HG03280 (cell line): ENCODE results near the gene MEPCE.

Source experiments
- ATAC-seq: cut with Tn5 transposase; IDR thresholded peaks from one replicate; pipeline ENCODE4 v1.9.1; 2021; ENCODE audit warnings: mild to moderate bottlenecking, moderate library complexity; ENCODE audit not compliant: unreplicated experiment

MEPCE gene

DNA sequence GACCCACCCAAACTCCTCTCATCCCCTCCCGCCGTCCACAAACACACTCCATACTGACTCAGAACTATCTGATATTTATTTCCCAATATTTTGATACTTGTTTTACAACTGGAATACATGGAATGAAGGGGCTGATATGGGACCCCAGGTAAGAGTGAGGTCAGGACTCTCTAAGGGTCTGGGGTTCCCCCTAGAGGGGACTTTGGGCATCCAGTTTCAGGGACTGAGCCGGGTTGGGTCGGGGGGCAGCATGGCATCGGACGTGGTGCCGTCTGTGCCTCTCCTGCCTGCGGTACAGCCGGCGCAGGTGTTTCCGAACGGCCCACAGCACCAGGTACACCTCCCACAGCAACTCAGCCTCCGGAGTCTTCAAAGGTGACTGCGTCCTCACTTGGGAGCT lies 26.9 kb downstream of the MEPCE start:
- no peak for ATAC-seq

DNA sequence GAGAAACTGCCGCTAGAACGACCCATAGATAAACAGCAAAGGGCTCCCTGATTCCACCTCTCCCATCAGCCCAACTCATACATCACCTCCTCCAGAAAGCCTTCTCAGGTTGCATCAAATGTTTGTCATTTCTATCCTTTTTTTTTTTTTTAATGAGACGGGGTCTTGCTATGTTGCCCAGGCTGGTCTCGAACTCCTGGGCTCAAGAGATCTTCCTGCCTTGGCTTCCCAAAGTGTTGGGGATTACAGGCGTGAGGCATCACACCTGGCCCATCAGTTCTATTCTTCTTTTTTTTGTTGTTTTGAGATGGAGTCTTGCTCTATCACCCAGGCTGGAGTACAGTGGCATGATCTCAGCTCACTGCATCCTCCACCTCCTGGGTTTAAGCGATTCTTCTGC lies 27.4 kb downstream of the MEPCE start:
- ATAC-seq, result no peak

DNA sequence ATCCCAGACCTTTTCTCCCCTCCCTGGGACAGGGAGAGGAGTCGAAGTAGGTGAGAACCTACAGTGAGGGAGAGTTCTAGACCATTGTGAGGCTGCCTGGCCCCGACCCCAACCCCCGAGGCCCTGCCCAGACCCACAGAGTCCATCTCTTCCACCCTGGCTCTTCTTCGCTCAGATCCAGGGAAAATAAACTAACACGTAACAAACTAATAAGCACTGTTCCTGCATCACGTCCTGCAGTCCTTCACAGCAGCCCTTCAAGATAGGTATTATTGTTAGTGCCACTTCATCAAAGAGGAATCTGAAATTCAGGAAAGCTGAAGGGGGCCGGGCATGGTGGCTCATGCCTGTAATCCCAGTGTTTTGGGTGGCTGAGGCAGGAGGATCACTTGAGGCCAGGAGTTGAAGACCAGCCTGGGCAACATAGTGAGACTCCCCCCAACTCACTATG lies 34.6 kb downstream of the MEPCE start, which contains the start of gene SPACDR:
SPACDR (minus strand) TSS at position 51 of the 451 bp plus-strand sequence. CDS start 235 bp downstream, outside the sequence.
- no peak for ATAC-seq

DNA sequence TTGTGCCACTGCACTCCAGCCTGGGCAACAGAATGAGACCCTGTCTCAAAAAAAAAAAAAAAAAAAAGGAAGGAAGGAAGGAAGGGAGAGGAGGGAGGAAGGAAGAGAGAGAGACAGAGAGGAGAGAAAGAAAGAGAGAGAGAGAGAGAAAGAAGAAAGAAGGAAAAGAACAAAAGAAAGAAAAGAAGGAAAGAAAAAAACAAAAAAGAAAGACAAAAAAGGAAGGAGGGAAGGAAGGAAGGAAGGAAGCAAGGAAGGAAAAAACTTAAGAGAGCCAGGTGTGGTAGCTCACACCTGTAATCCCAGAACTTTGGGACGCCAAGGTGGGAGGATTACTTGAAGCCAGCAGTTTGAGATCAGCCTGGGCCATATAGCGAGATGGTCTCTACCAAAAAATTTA lies 35.2 kb downstream of the MEPCE start:
- no peak for ATAC-seq

DNA sequence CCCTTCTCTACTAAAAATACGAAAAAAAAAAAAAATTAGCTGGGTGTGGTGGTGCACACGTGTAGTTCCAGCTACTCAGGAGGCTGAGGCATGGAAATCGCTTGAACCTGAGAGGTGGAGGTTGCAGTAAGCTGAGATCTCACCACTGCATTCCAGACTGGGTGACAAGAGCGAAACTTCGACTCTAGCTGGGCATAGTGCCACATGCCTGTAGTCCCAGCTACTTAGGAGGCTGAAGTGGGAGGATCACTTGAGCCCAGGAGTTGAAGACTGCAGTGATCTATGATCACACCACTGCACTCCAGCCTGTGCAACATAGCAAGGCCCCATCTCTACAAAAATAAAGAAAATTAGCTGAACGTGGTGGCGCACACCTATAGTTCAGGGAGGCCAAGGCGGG lies 35.7 kb downstream of the MEPCE start:
- no peak for ATAC-seq

DNA sequence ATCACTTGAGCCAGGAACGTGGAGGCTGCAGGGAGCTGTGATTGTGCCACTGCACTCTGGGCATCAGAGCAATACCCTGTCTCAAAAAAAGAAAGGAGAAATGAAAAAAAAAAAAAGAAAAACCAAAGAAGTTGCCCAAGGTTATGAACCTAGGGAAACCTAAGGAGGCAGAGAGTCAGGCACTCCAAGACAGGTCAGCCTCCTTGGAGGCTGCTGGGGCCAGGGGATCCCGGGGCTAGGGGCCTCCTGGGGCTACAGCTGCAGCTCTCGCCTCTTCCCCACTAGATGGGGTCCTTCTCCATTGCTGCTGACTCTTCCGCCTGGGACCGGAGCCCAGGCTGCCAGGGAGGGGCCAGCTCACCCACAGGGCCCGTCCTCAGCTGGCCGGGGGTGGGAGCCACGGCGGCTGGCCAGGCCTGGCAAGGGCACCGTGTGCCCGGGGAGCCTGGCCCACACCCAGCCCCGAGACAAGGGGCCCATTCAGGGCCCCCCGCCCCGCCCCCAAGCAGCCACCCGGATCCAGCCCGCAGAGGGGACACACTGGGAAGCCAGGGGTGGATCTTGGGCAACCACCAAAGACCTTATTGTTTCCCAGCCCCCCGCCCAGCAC lies 36.2 kb downstream of the MEPCE start:
- ATAC-seq, result no peak

DNA sequence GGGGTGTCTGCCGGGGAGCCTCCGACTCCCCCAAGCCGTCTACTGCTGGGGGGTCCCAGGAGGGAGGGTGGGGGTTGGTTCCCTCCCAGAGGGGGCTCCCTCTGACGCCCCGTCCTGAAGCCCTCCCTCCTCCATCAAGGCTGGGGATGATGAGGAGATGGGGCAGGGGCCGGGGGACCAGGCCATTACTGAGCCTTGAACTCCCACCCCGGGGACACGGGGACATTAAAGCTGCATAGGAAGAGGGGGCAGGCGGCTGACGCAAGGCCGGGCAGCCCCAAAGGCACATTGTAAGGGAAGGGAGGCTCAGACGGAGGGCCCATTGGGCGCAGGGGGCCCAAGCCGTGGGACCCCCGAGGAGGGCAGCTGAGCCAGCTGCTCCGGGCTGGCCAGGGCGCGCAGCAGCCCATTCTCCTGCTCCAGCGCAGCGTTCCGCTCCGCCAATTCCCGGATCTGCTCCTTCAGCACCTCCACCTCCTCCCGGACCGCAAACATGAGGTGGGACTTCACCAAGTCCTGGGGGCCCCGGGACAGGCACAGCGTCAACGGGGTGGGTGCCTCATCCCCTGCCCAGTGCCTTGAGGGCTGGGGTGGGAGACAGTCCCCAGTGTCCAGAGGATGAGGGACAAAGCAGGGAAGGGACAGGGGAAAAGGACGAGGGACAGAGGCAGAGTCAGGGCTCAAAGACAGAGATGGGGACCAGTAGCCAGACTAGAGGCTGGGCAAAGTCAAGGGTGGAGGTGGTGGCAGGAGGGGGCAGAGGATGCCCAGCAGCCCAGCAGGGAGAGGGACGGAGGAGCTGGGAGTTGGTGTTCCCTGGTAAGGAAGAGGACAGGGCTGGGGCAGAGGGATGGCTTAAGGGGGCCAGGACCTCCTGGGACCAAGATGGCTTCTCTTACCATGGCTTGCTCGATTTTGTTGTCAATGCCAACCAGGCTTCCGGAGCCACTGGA lies 37.3 kb downstream of the MEPCE start:
- no peak for ATAC-seq

DNA sequence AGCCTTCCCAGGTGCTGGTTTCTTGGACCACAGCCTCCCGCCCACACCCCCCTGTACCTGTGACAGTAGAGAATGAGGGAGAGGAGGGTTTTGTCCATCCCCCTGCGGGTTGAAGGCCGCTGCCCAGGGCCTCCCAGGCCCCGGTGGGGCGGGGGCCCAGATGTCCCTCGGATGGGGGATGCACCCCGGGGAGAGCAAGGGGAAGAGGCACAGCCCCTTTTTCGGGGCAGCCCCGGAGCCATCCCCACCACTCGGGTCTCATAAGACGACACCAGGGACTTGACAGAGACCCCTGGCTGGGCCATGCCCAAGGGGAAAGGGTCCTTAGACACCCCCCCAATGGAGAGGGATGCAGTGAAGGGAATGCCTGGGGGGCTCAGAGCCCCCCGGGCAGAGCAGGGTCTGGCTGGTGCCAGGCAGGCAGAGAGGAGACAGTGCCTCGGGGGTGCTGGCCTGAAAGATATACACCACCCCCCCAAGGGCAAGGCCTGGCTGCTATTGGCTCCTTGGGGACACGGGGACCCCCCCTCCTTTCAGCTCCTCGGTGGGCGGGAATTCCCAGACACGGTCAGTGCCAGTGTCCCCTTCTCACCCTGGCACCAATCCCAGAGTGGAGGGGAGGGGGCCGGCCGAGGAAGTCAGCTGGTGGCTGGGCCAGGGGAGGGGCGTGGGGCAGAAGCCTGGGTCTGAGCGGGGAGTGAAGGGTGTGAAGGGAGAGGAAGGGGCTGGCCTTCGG lies 38.2 kb downstream of the MEPCE start:
- ATAC-seq, result no peak

DNA sequence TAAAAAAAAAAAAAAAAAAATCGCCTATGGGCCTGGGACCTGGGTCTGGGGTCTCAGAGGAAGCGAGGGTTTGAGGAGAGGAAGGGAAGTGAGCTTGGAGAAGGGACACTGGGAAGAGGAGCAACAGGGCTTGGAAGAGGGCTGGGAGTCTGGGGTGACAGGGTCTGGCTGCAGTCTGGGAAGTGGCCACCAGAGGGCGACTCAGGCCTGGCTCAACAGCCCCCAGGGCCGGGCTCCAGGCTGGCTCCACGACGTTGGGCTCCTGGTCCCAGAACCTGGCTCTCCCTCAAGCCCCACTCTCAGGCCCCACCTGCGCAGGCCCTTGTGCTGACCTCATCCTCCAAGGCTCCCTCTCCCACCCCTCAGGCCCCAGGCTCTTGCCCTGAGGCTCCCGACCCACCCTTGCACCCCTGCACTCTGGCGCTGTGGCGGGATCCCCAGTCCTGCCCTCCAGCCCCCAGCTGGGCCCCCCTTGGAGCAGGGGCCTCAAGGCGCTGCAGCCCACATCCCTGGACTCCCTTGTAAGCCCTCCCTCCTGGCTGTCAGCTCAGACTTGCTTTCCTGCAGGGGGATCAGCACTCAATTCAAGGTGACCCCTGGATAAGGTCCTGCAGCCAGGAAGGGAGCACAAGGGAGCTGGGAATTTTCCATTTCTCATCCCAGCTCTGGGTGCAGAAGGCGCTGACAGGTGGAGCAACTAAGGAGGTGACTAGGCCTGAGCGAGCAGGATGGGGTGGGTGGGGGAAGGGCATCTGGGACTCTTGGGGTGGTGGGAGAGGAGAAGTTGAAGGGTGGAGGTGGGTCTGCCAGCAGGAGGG lies 39.8 kb downstream of the MEPCE start:
- ATAC-seq, result peak; percentile 61

DNA sequence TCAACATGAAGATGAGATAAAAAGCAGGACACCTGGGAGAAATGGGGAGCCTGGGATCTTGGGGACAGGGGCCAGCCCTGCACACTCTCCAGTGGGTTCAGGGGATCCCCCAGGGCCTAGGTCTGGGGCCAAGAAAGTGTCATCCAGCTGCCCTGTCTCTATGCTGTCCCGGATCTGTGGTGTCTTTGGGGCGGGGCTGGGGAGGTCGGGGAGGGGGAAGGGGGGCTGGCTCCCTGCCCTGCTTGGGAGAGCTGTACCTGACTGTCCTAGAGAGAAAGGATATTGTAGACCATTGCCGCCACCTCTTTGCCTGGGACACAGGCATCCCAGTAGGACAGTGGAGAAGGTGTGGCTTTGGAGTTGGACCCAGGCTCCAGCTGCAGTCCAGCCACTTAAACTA lies 41.4 kb downstream of the MEPCE start:
- ATAC-seq, result no peak

DNA sequence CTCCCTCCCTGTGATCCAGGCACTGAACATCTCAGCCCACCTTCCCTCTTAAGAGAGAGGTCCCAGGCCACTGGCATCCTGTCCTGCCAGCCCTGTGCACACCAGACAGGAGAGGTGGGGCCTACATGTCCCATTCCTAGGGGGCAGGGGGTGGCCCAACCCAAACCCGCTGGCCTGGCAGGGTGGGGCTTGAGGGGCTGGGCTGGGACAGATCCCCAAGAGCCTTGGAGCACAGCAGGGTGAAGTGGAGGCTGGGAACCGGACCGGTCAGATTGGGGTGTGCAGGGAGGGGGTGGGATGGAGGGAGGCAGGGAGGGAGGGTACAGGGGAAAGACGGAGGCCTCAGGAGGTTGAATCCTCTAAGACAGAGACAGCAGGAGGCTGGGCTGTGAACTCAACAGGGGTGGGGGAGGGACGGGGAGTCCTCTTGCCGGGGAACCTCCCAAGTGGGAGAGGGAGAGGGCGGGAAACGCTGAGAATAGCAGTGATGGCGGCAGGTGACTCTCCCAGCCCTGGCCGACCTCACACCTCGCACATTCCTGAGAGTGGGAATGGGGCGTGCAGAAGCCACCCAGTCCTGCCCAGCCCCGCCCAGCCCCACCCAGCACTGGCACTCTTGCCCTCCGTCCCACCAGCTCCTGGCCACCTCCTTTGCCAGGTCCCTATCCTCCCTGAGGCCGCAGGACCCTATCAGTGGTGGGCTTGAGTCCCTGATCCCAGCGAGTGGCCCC lies 42.7 kb downstream of the MEPCE start:
- no peak for ATAC-seq

DNA sequence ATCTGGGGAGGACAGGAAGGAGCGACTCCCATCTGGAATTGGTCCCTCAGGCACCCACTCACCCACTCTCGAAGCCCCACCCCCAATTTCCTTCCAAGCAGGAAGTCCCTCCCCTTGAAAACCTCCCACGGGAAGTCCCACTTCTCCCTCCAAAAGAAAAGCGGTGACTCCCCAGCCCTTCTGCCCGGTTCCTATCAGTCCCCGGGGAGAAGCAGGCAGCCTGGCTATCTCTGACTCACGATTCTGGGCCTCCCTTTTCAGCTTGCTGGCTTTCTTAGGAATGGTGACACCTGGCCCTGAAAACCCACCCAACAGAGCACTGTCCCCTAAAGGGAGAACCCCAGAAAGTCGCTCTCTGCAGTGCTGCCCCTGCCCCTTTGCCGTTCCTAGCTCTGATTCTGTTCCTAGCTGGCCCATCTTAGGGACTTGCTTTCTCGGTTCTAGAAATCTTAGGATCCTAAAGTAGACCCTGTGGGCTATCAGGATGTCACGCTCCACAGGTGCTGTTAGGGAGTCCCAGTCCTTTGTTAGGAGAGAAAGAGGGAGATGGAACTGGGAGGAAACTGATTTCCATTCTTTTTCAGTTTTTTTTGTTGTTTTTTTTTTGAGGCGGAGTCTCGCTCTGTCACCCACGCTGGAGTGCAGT lies 43.3 kb downstream of the MEPCE start:
- no peak for ATAC-seq

DNA sequence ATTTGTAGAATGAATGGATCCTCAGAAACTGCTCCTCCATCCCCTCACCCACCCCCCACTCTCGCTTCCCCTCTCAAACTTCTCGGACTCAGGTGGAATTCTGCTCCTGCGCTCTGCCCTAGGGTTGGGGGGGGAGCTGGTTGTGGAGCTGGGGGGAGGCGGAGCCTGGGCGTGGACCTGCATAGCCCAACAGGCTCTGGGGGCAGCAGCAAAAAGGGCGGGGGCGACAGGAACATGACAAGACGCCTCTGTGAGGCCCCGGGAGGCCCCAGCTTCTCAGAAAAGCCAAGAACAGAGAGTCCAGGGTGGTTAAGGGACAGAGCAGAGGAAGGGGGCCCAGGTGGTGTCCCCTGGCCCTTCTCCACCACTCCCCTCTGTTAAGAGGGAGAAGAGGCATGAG lies 45.9 kb downstream of the MEPCE start:
- ATAC-seq, result no peak

DNA sequence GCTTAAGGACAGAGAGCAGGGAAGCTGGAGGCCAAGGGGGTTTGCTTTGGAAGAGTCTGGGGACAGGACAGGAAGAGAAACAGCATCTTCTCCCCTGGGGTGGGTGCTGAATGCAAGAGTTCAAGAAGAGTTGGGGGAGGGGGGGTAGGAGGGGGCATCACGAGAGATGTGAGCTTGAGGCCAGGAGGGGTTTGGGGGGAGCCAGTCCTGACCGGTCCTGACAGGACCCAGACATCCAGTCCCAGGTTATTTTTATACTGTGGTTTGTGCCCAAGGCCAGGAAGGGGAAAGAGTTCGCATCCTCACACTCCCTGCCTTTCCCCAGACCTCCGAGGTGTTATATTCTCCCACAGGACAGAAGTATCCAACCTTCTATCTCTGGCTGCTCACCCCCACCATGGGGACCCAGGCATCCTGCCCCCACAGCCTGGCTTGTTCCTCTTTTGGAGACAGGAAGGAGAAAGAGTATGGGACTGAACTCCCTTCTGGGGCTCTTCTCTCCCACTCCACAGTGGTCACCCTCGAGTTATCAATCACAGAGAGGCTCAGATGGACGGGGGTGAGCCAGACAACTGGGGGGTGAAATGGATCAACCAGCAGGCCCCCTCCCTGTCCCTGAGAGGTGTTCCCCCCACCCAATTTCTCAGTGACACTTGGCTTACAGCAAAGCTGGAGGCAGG lies 46.6 kb downstream of the MEPCE start:
- no peak for ATAC-seq

DNA sequence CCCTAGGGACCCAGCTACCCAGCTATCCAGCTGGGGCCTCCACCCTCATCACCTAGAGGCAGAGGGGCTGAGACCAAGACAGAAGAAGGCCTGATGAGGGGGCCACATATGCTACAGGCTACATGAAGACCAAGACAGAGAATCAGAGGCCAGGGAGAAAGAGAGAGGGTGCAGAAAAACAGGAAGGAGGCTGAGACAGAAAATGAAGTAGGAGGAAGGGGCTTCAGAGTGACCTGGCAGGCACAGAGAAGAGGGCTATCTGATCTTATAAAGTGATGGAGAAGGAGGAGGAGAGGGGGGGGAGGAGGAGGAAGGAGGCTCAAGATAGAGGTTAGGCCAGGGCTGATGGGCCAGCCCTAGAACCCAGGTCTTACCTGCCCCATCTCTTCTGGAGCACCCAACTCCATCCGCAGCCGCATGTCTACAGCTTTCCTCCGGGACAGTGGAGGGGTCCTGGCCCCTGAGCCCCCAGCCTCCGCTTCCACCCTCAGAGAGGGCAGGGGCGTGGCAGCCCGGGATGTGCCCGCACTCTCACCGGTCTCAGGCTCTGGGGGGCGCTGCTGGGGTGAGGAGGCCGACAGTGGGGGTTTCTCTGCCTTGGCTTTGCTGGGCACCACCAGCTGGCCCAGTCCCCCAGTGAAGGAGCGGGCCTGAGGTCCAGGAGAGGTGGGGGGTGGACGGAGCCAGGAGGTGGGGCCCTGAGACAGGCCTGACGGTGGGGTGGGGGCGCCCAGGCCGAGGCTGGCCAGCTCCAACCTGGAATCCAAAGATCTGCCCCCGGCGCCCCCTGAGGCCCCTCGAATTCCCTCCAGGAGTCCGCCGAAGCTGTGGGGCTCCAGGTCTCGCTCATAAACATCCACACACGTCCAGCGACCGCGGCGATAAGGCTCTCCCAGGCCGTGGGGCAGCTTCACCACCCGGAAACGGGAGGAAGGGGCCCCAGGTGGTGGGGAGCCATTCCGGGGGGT lies 47.6 kb downstream of the MEPCE start:
- no peak for ATAC-seq

DNA sequence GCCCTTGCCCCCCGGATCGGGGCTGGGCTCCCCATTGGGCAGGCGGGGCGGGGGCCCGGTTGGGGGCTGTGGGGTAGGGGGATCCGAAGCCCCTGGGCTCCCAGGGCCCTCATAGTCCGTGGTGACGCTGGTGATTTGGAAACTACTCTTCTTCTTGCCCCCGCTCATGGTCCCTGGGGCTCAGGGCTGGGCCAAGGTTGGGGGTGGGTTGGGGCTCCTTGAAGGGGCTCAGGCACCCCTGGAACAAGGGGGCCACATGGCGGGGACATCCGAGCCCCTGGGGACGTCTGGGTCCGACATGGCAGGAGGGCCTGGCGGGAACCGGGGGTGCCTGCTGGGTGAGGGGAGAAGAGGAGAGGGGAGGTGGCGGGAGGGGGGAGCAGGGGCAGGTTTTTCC lies 48.2 kb downstream of the MEPCE start:
- ATAC-seq, result no peak

DNA sequence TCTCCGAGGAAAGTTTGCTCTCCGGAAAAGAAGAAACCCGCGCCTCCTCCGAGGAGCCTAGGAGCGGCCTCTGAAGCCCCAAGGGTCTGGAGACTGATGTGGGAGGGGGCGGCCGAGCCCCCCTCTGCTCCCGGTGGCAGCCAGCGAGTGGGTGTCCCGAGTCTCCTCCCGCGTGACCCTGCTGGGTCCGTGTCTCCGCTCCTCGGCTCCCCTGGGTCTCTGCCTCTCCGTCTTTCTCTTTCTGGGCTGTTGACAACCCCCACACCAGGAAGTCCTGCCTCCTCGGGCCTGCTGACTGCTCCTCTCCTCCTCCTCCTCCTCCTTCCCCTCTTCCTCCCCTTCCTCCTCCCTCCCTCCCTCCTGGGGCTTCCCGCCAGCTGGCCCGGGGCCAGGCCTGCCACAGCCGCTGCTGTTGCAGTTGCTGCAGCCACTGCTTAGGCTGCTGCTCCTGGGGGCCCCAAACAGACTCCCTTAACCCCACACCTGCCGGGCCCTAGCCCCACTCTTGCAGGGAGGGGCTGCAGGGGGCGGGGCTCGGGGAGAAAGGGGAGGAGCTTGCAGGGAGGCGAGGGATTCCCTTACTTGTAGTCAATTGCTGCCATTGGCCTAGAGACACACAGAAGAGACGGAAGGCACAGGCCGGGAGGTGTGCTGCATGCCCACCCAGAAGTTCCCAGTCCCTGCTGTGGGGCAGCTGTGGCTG lies 49.5 kb downstream of the MEPCE start, which contains the start of gene TSC22D4:
TSC22D4 (minus strand) TSS at position 257 of the 703 bp plus-strand sequence. CDS start 1,176 bp downstream, outside the sequence.
- peak; percentile 54 for ATAC-seq
